Panc1 (cell line): ENCODE data around the gene CD300LF. TPM values are rescaled to one million over a fixed set of nuclear protein-coding genes. Genes with fewer than 3 reads are reported as not detected.

Source experiments
- ATAC-seq: fragments of 200-7000 bp; cut with Tn5 transposase; 2 replicates; pipeline ENCODE4 v1.9.1; 2020; ENCODE audit warnings: mild to moderate bottlenecking, moderate library complexity
- BruUV-seq: library from RNA; stranded (reverse); fragments of 400-500 nt; replicated peaks from 2 replicates; lab custom pipeline; 2021; lab: Mats Ljungman, UMichigan
- CTCF ChIA-PET: fragments of 300-600 bp; sonication (Branson Sonifier 250); formaldehyde crosslinking; loops from one replicate; lab custom pipeline; 2022; ENCODE audit warnings: antibody characterized with exemption; lab: Charles Lee
- POLR2A ChIA-PET: fragments of 300-600 bp; sonication (Branson Sonifier 250); formaldehyde crosslinking; loops from one replicate; lab custom pipeline; 2022; ENCODE audit warnings: antibody characterized with exemption; lab: Charles Lee
- DNase-seq: peaks from one replicate; pipeline ENCODE4 v3.0.0-alpha.2; 2010; ENCODE audit warnings: low read depth, low spot score
- H3K27ac ChIP-seq: 2 replicates; pipeline ENCODE4 v1.5.1; 2011; ENCODE audit warnings: mild to moderate bottlenecking, low read length, inconsistent platforms
- H3K27me3 ChIP-seq: fragments of 200-500 bp; sonication (Bioruptor generic); 2 replicates; pipeline ENCODE4 v1.6.0; 2014; ENCODE audit warnings: low read length, inconsistent platforms; ENCODE audit not compliant: control insufficient read depth, insufficient read depth
- H3K36me3 ChIP-seq: fragments of 200-500 bp; sonication (Bioruptor generic); 2 replicates; pipeline ENCODE4 v1.5.1; 2014; ENCODE audit warnings: inconsistent platforms, mild to moderate bottlenecking, low read length, moderate library complexity; ENCODE audit not compliant: control insufficient read depth, insufficient read depth
- H3K4me1 ChIP-seq: 2 replicates; pipeline ENCODE4 v1.5.1; 2011; ENCODE audit warnings: inconsistent platforms, mild to moderate bottlenecking, low read length, moderate library complexity; ENCODE audit not compliant: control insufficient read depth, insufficient read depth
- H3K4me3 ChIP-seq, 2 experiments: 2 replicates each; pipeline ENCODE4 v1.5.1; 2011 to 2012; ENCODE audit warnings: low read depth in 2 of 2, low read length in 2 of 2, mild to moderate bottlenecking in 2 of 2, inconsistent platforms in 1 of 2, moderate library complexity in 1 of 2
- H3K9me3 ChIP-seq: fragments of 200-500 bp; sonication (Bioruptor generic); 2 replicates; pipeline ENCODE4 v1.5.1; 2014; ENCODE audit warnings: low read depth, mild to moderate bottlenecking, inconsistent platforms, low read length, moderate library complexity; ENCODE audit not compliant: control insufficient read depth, insufficient read depth
- POLR2AphosphoS5 ChIP-seq: IDR thresholded peaks from 2 replicates; pipeline ENCODE4 v1.6.1; 2012; ENCODE audit warnings: mild to moderate bottlenecking, low read depth, low read length, moderate library complexity
- REST ChIP-seq, 2 experiments: IDR thresholded peaks; 2 replicates each; pipeline ENCODE4 v1.6.1; 2011 to 2012; ENCODE audit warnings: low read depth in 2 of 2, control low read depth in 1 of 2, low read length in 1 of 2, mild to moderate bottlenecking in 1 of 2, moderate library complexity in 1 of 2; ENCODE audit not compliant: insufficient read depth in 1 of 2
- SIN3A ChIP-seq: IDR thresholded peaks from 2 replicates; pipeline ENCODE4 v1.6.1; 2012; ENCODE audit warnings: low read depth, mild to moderate bottlenecking, low read length, moderate library complexity, borderline replicate concordance; ENCODE audit not compliant: insufficient read depth
- TCF7L2 ChIP-seq: IDR thresholded peaks from 2 replicates; pipeline ENCODE4 v1.6.1; 2011; ENCODE audit warnings: mild to moderate bottlenecking, low read depth, low read length, inconsistent platforms
- in situ Hi-C: cut with HindIII; loops from 2 replicates; pipeline ENCODE4 v1.10.0; 2016; ENCODE audit warnings: low sequenced_read_pairs, low pct_unique_long_range_greater_than_20kb
- intact Hi-C: fragments of 100-400 bp; cut with micrococcal nuclease; formaldehyde crosslinking; loops from one replicate; pipeline ENCODE4 v1.10.0; 2022; ENCODE audit not compliant: unreplicated experiment
- total RNA-seq: library from RNA; stranded (reverse); gene quantifications from one replicate; pipeline ENCODE4 v1.2.1, GENCODE V29; 2021; ENCODE audit not compliant: unreplicated experiment
- TF ChIP-seq, protein P1 (sequence below): fragments of 450-650 bp; IDR thresholded peaks from 2 replicates; pipeline ENCODE4 v1.5.1; 2017; ENCODE audit warnings: mild to moderate bottlenecking

CD300LF gene
- total RNA-seq, 1 experiment from 2014 or later: not detected

- intact Hi-C loops (no loop called here), in situ Hi-C loops (no loop called here)
- no peak for TF ChIP-seq POLR2AphosphoS5
- no peak for TF ChIP-seq REST (IDR thresholded peaks at IDR 0.05; ENCODE audit: insufficient read depth in 1 of 2, low read depth in 2 of 2, low read length in 1 of 2)
- no peak for TF ChIP-seq SIN3A
- no peak for TF ChIP-seq TCF7L2
- TF ChIP-seq, protein P1, sequence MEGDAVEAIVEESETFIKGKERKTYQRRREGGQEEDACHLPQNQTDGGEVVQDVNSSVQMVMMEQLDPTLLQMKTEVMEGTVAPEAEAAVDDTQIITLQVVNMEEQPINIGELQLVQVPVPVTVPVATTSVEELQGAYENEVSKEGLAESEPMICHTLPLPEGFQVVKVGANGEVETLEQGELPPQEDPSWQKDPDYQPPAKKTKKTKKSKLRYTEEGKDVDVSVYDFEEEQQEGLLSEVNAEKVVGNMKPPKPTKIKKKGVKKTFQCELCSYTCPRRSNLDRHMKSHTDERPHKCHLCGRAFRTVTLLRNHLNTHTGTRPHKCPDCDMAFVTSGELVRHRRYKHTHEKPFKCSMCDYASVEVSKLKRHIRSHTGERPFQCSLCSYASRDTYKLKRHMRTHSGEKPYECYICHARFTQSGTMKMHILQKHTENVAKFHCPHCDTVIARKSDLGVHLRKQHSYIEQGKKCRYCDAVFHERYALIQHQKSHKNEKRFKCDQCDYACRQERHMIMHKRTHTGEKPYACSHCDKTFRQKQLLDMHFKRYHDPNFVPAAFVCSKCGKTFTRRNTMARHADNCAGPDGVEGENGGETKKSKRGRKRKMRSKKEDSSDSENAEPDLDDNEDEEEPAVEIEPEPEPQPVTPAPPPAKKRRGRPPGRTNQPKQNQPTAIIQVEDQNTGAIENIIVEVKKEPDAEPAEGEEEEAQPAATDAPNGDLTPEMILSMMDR: no peak
Observed at GRCh38 chr17:74748279-74748528, 35.5 kb upstream of the CD300LF start.

DNA sequence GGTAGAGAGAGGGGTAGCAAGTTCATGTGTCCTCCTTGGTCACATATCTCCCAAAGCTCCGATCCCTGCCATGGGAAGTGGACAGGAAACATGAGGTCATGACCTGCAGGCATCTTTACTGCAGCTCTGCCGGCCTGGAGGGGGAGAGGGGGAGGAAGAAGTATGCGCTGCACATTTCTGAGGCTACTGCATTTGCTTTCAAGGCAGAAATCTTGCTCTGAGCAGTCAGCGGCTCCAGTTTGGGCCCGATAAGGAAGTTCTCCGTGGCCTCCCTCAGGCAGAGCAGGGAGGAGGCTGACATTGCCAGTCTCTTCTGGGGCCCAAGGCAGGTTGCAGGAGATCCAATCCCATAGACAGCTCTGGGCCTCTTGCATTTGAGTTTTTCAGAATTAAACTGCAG is 34.2 kb upstream of the CD300LF start:
- BruUV-seq: no TSS peak
- peaks cover 2% of the 10 kb centered on the region; the same call in 1 of the 2 replicates for H3K36me3 ChIP-seq
- no peak for DNase-seq
- CTCF ChIA-PET: interaction anchor here (0.6 to 3.2 kb wide), 7 partner anchors 9 to 123 kb away, joined by 3 to 16 read pairs (median 7); no protein-coding TSS in a partner anchor
- TF ChIP-seq SIN3A: no peak
- no peak for TF ChIP-seq POLR2AphosphoS5
- no peak for TF ChIP-seq TCF7L2
- TF ChIP-seq, protein P1: no peak
- no peak for TF ChIP-seq REST (IDR thresholded peaks at IDR 0.05; ENCODE audit: insufficient read depth in 1 of 2, low read depth in 2 of 2, low read length in 1 of 2)
- H3K27me3 ChIP-seq: no peaks in the 10 kb centered on the region
- H3K4me1 ChIP-seq: peaks cover 32% of the 10 kb centered on the region
- ATAC-seq: no peak
- intact Hi-C loops: no loop called here
- H3K9me3 ChIP-seq: no peaks in the 10 kb centered on the region
- POLR2A ChIA-PET: no interaction called here
- no peak overlapping the region for H3K4me3 ChIP-seq
- in situ Hi-C loops: no loop called here
- H3K27ac ChIP-seq: no peak overlapping the region; the same call in 1 of the 2 replicates

More at GRCh38 chr17:74748279-74748528, 35.5 kb upstream of the CD300LF start:
- ChIA-PET CTCF (no interaction called here), POLR2A (interaction anchor here (0.7 kb wide), 1 partner anchor 125 kb away, joined by 4 read pairs; no protein-coding TSS in a partner anchor)
- peaks cover 38% of the 10 kb centered on the region for H3K4me1 ChIP-seq
- BruUV-seq: no TSS peak
- no peaks in the 10 kb centered on the region for H3K9me3 ChIP-seq
- ATAC-seq: no peak
- H3K27ac ChIP-seq: peak overlapping the region; percentile 53
- peak overlapping the region; percentile 59 to 95 for H3K4me3 ChIP-seq
- peaks cover 2% of the 10 kb centered on the region; the same call in 1 of the 2 replicates for H3K36me3 ChIP-seq
- no peaks in the 10 kb centered on the region for H3K27me3 ChIP-seq
- no peak for DNase-seq
